MM.1S (cell line): Measurements from ENCODE around the gene INTS2.

Experiments
- DNase-seq: peaks from one replicate; pipeline ENCODE4 v3.0.0-alpha.2; 2015
- H2AFZ ChIP-seq: fragments of 300-600 bp; sonication (generic); 2 replicates; pipeline ENCODE4 v1.6.0; 2016; ENCODE audit warnings: antibody characterized with exemption, low read length
- H3F3A ChIP-seq: fragments of 300-600 bp; sonication (generic); 2 replicates; pipeline ENCODE4 v1.6.1; 2016; ENCODE audit warnings: mild to moderate bottlenecking, antibody characterized with exemption, low read length, moderate library complexity, mixed read lengths; ENCODE audit not compliant: insufficient read depth
- H3K27ac ChIP-seq: fragments of 300-600 bp; sonication (generic); 2 replicates; pipeline ENCODE4 v1.5.1; 2016; ENCODE audit warnings: mild to moderate bottlenecking, low read length
- H3K27me3 ChIP-seq: fragments of 300-600 bp; sonication (generic); replicated peaks from 2 replicates; pipeline ENCODE4 v1.6.0; 2016; ENCODE audit warnings: low read length; ENCODE audit not compliant: insufficient read depth
- H3K36me3 ChIP-seq: fragments of 300-600 bp; sonication (generic); replicated peaks from 2 replicates; pipeline ENCODE4 v1.6.1; 2016; ENCODE audit warnings: mild to moderate bottlenecking, low read length, mixed read lengths; ENCODE audit not compliant: insufficient read depth
- H3K4me1 ChIP-seq: fragments of 300-600 bp; sonication (generic); 2 replicates; pipeline ENCODE4 v1.6.1; 2016; ENCODE audit warnings: low read length, mixed read lengths
- H3K4me2 ChIP-seq: fragments of 300-600 bp; sonication (generic); 2 replicates; pipeline ENCODE4 v1.6.0; 2016; ENCODE audit warnings: low read depth, low read length
- H3K4me3 ChIP-seq: fragments of 300-600 bp; sonication (generic); 2 replicates; pipeline ENCODE4 v1.5.1; 2016; ENCODE audit warnings: low read length, mixed read lengths
- H3K79me2 ChIP-seq: fragments of 300-600 bp; sonication (generic); 2 replicates; pipeline ENCODE4 v1.6.1; 2016; ENCODE audit warnings: mixed run types, low read length, mixed read lengths
- H3K9ac ChIP-seq: fragments of 300-600 bp; sonication (generic); 2 replicates; pipeline ENCODE4 v1.6.1; 2016; ENCODE audit warnings: low read length, mixed read lengths
- H3K9me2 ChIP-seq: fragments of 300-600 bp; sonication (generic); replicated peaks from 2 replicates; pipeline ENCODE4 v1.6.1; 2016; ENCODE audit warnings: mild to moderate bottlenecking, low read length, mixed read lengths; ENCODE audit not compliant: insufficient read depth
- H3K9me3 ChIP-seq: fragments of 300-600 bp; sonication (generic); replicated peaks from 2 replicates; pipeline ENCODE4 v1.6.1; 2016; ENCODE audit warnings: mild to moderate bottlenecking, low read length, mixed read lengths; ENCODE audit not compliant: insufficient read depth
- H4K20me1 ChIP-seq: fragments of 300-600 bp; sonication (generic); 2 replicates; pipeline ENCODE4 v1.6.1; 2016; ENCODE audit warnings: mild to moderate bottlenecking, low read length, moderate library complexity, mixed read lengths; ENCODE audit not compliant: insufficient read depth
- CTCF ChIP-seq: fragments of 300-600 bp; sonication (generic); IDR thresholded peaks from 2 replicates; pipeline ENCODE4 v1.5.1; 2016; ENCODE audit warnings: antibody characterized with exemption, low read length, mixed read lengths
- EZH2 ChIP-seq: fragments of 300-600 bp; sonication (generic); optimal IDR thresholded peaks from 2 replicates; pipeline ENCODE3; 2017; ENCODE audit warnings: low read depth, mild to moderate bottlenecking, antibody characterized with exemption, low read length, mixed read lengths
- EZH2phosphoT487 ChIP-seq: fragments of 300-600 bp; sonication (generic); IDR thresholded peaks from 2 replicates; pipeline ENCODE4 v1.6.1; 2018; ENCODE audit warnings: antibody characterized with exemption, low read length

INTS2 gene

GRCh38 chr17:61837175-61838051 is 90.4 kb downstream of the INTS2 start:
- TF ChIP-seq CTCF = peak; percentile 53
- no peak for TF ChIP-seq EZH2
- no peaks in the 10 kb centered on the region for H3K79me2 ChIP-seq
- H3K27ac ChIP-seq = no peak overlapping the region
- H3F3A ChIP-seq = no peaks in the 10 kb centered on the region
- no peaks in the 10 kb centered on the region for H3K27me3 ChIP-seq
- no peak overlapping the region for H3K9ac ChIP-seq
- no peaks in the 10 kb centered on the region for H4K20me1 ChIP-seq
- no peaks in the 10 kb centered on the region for H3K9me3 ChIP-seq
- no peak overlapping the region for H3K4me2 ChIP-seq
- H3K9me2 ChIP-seq = no peaks in the 10 kb centered on the region
- H3K4me1 ChIP-seq = no peaks in the 10 kb centered on the region
- no peaks in the 10 kb centered on the region for H3K36me3 ChIP-seq
- no peak overlapping the region for H2AFZ ChIP-seq
- peak; percentile 61 for DNase-seq
- H3K4me3 ChIP-seq = no peak overlapping the region

GRCh38 chr17:61836266-61837174 is 91.3 kb downstream of the INTS2 start:
- no peaks in the 10 kb centered on the region for H3K36me3 ChIP-seq
- no peak overlapping the region for H3K27ac ChIP-seq
- H3K4me3 ChIP-seq = no peak overlapping the region
- no peak for DNase-seq
- no peaks in the 10 kb centered on the region for H4K20me1 ChIP-seq
- H3F3A ChIP-seq = no peaks in the 10 kb centered on the region
- no peaks in the 10 kb centered on the region for H3K27me3 ChIP-seq
- no peak for TF ChIP-seq EZH2
- no peak overlapping the region for H2AFZ ChIP-seq
- no peaks in the 10 kb centered on the region for H3K4me1 ChIP-seq
- no peaks in the 10 kb centered on the region for H3K79me2 ChIP-seq
- no peaks in the 10 kb centered on the region for H3K9me3 ChIP-seq
- H3K4me2 ChIP-seq = no peak overlapping the region
- H3K9ac ChIP-seq = no peak overlapping the region
- no peaks in the 10 kb centered on the region for H3K9me2 ChIP-seq

- H3K9ac ChIP-seq = no peak overlapping the region
- H3K4me3 ChIP-seq = no peak overlapping the region
- no peaks in the 10 kb centered on the region for H3K4me1 ChIP-seq
- H3K27ac ChIP-seq = no peak overlapping the region
- no peaks in the 10 kb centered on the region for H3F3A ChIP-seq
- no peaks in the 10 kb centered on the region for H3K9me2 ChIP-seq
- no peak for TF ChIP-seq EZH2
- no peak for TF ChIP-seq EZH2phosphoT487
- no peak for TF ChIP-seq CTCF
- no peak for DNase-seq
- no peaks in the 10 kb centered on the region for H4K20me1 ChIP-seq
- H3K79me2 ChIP-seq = no peaks in the 10 kb centered on the region
- no peak overlapping the region for H2AFZ ChIP-seq
- no peaks in the 10 kb centered on the region for H3K9me3 ChIP-seq
- no peaks in the 10 kb centered on the region for H3K36me3 ChIP-seq
- no peaks in the 10 kb centered on the region for H3K27me3 ChIP-seq
- no peak overlapping the region for H3K4me2 ChIP-seq
Measured at GRCh38 chr17:61835606-61836005, 92.2 kb downstream of the INTS2 start.
